Testis (tissue), 3 donors: ENCODE results near the gene MMP23B. TPM values are rescaled to one million over a fixed set of nuclear protein-coding genes. Genes with fewer than 3 reads are reported as not detected.

Experiments used
- DNase-seq: peaks from one replicate; pipeline ENCODE4 v3.0.0-alpha.2; 2019
- H3K27ac ChIP-seq, 2 donors: fragments of 200-600 bp; sonication (generic); one replicate each; pipeline ENCODE4 v1.5.1; 2019
- H3K27me3 ChIP-seq: fragments of 200-600 bp; sonication (generic); one replicate; pipeline ENCODE4 v1.5.1; 2019
- H3K36me3 ChIP-seq: fragments of 200-600 bp; sonication (generic); one replicate; pipeline ENCODE4 v1.5.1; 2017; ENCODE audit warnings: low read depth; ENCODE audit errors: missing control alignments
- H3K4me1 ChIP-seq: fragments of 200-600 bp; sonication (generic); one replicate; pipeline ENCODE4 v1.5.1; 2019
- H3K4me3 ChIP-seq, 2 donors: fragments of 200-600 bp; sonication (generic); one replicate each; pipeline ENCODE4 v1.5.1; 2017 to 2019
- H3K9me3 ChIP-seq: fragments of 200-600 bp; sonication (generic); one replicate; pipeline ENCODE4 v1.5.1; 2017
- CTCF ChIP-seq, 3 experiments: fragments of 450-650 bp in 2 of 3; fragments of 200-600 bp in 1 of 3; sonication (generic) in 1 of 3; IDR thresholded peaks; one replicate each; pipeline ENCODE4 v1.5.1; 2016 to 2019; ENCODE audit warnings: antibody characterized with exemption in 3 of 3, mild to moderate bottlenecking in 2 of 3, moderate library complexity in 1 of 3
- POLR2A ChIP-seq: fragments of 450-650 bp; IDR thresholded peaks from one replicate; pipeline ENCODE4 v1.6.1; 2017; ENCODE audit warnings: antibody characterized with exemption, mild to moderate bottlenecking, moderate library complexity
- WGBS, 2 donors: methylation state at CpG; one replicate each; pipeline ENCODE4 v1.1.5; 2018; 5-methylcytosine and 5-hydroxymethylcytosine counted together
- intact Hi-C: fragments of 100-400 bp; cut with DNase I; formaldehyde crosslinking; loops from one replicate; pipeline ENCODE4 v1.15.1; 2023; ENCODE audit warnings: low total_unique reads
- polyA plus RNA-seq: library from polyadenylated mRNA; stranded (reverse); fragments of 350-450 nt; fragmentation: Illumina TruSeq; extraction: RNeasy Lipid Tissue Mini Kit (QIAGEN cat#74804); gene quantifications from one replicate; pipeline ENCODE4 v1.2.3, GENCODE V29; 2014; ENCODE audit warnings: low read depth, low replicate concordance; ENCODE audit not compliant: insufficient read depth
- total RNA-seq, 2 donors: library from RNA; depleted of rRNA; stranded (reverse); fragments of >200 nt; gene quantifications; one replicate each; pipeline ENCODE4 v1.2.3, GENCODE V29; 2016

Gene MMP23B
- total and polyA plus RNA-seq, 3 donors from 2014 or later = 13.1 to 50.2 (median 49.0) TPM

- Histone ChIP-seq H3K27me3 (no peaks in the 10 kb centered on the region), H3K36me3 (no peaks in the 10 kb centered on the region), H3K27ac (no peak overlapping the region), H3K4me1 (peaks cover 11% of the 10 kb centered on the region), H3K4me3 (no peak overlapping the region), H3K9me3 (no peaks in the 10 kb centered on the region)
- DNase-seq = no peak
- intact Hi-C loops = no loop called here
- WGBS, 2 donors = 61 to 64% methylated on average over 24 to 26 of the region's 26 CpGs
- no peak for TF ChIP-seq CTCF (IDR thresholded peaks at IDR 0.05)
- no peak for TF ChIP-seq POLR2A
These were observed 51.3 kb downstream of the MMP23B start for GRCh38 chr1:1683104-1683905.

Other genes with a start within 250 kb of the MMP23B start
- 100 to 1,000 TPM; 204 to 209 TPM for gene CCNL2, start 232.8 kb upstream of the MMP23B start, total RNA-seq
- 90.9 TPM for gene CCNL2, start 232.8 kb upstream of the MMP23B start, polyA plus RNA-seq
- gene MRPL20, start 224.9 kb upstream of the MMP23B start, total RNA-seq = 100 to 1,000 TPM; 104 to 123 TPM
- 110 TPM for gene MRPL20, start 224.9 kb upstream of the MMP23B start, polyA plus RNA-seq
- 10 to 100 TPM; 10.4 to 14.7 TPM for gene ANKRD65, start 210.9 kb upstream of the MMP23B start, total RNA-seq
- gene ANKRD65, start 210.9 kb upstream of the MMP23B start, polyA plus RNA-seq = 10.0 TPM
- 10 to 100 TPM; 64.0 to 90.6 TPM for gene VWA1, start 196.5 kb upstream of the MMP23B start, total RNA-seq
- 46.6 TPM for gene VWA1, start 196.5 kb upstream of the MMP23B start, polyA plus RNA-seq
- gene ATAD3C, start 182.5 kb upstream of the MMP23B start, total RNA-seq = 1 to 10 TPM; 1.3 to 3.0 TPM
- gene ATAD3C, start 182.5 kb upstream of the MMP23B start, polyA plus RNA-seq = 1.5 TPM
- gene ATAD3B, start 160.4 kb upstream of the MMP23B start, total RNA-seq = 10 to 100 TPM; 46.3 to 55.6 TPM
- 19.1 TPM for gene ATAD3B, start 160.4 kb upstream of the MMP23B start, polyA plus RNA-seq
- 10 to 100 TPM; 35.7 to 37.4 TPM for gene ATAD3A, start 120.0 kb upstream of the MMP23B start, total RNA-seq
- 22.0 TPM for gene ATAD3A, start 120.0 kb upstream of the MMP23B start, polyA plus RNA-seq
- gene TMEM240, start 91.5 kb upstream of the MMP23B start, total RNA-seq = 1 to 10 TPM; 3.6 to 6.3 TPM
- 4.3 TPM for gene TMEM240, start 91.5 kb upstream of the MMP23B start, polyA plus RNA-seq
- gene SSU72, start 57.3 kb upstream of the MMP23B start, total RNA-seq = 100 to 1,000 TPM; 146 to 158 TPM
- gene SSU72, start 57.3 kb upstream of the MMP23B start, polyA plus RNA-seq = 67.0 TPM
- gene FNDC10, start 32.0 kb upstream of the MMP23B start, total RNA-seq = 10 to 100 TPM; 36.8 to 54.0 TPM
- gene FNDC10, start 32.0 kb upstream of the MMP23B start, polyA plus RNA-seq = 15.5 TPM
- 100 to 1,000 TPM; 154 to 172 TPM for gene MIB2, start 16.7 kb upstream of the MMP23B start, total RNA-seq
- 38.7 TPM for gene MIB2, start 16.7 kb upstream of the MMP23B start, polyA plus RNA-seq
- 10 to 100 TPM; 48.1 to 56.0 TPM for gene CDK11B, start 26.8 kb downstream of the MMP23B start, total RNA-seq
- gene CDK11B, start 26.8 kb downstream of the MMP23B start, polyA plus RNA-seq = 57.7 TPM
- gene SLC35E2B, start 60.6 kb downstream of the MMP23B start, total RNA-seq = 10 to 100 TPM; 48.8 to 50.0 TPM
- gene SLC35E2B, start 60.6 kb downstream of the MMP23B start, polyA plus RNA-seq = 25.9 TPM
- 100 to 1,000 TPM in 1 of 2 donors, 10 to 100 TPM in 1; 75.9 to 153 TPM for gene CDK11A, start 92.2 kb downstream of the MMP23B start, total RNA-seq
- 44.8 TPM for gene CDK11A, start 92.2 kb downstream of the MMP23B start, polyA plus RNA-seq
- 100 to 1,000 TPM; 105 to 111 TPM for gene NADK, start 146.3 kb downstream of the MMP23B start, total RNA-seq
- 74.9 TPM for gene NADK, start 146.3 kb downstream of the MMP23B start, polyA plus RNA-seq